HG03354 (cell line): ENCODE measurements around the gene APOBEC3B.
A peak's percentile ranks its signal among the peaks of the same experiment; 100 is the strongest.
"Not testable (repeated sequence)": the region's sequence is repeated elsewhere in the genome, so short reads cannot be mapped to it uniquely, and the experiment has no call there.

Source experiments
- ATAC-seq: cut with Tn5 transposase; IDR thresholded peaks from one replicate; pipeline ENCODE4 v1.9.1; 2021; ENCODE audit warnings: mild to moderate bottlenecking; ENCODE audit not compliant: unreplicated experiment, poor library complexity, severe bottlenecking

APOBEC3B gene

DNA sequence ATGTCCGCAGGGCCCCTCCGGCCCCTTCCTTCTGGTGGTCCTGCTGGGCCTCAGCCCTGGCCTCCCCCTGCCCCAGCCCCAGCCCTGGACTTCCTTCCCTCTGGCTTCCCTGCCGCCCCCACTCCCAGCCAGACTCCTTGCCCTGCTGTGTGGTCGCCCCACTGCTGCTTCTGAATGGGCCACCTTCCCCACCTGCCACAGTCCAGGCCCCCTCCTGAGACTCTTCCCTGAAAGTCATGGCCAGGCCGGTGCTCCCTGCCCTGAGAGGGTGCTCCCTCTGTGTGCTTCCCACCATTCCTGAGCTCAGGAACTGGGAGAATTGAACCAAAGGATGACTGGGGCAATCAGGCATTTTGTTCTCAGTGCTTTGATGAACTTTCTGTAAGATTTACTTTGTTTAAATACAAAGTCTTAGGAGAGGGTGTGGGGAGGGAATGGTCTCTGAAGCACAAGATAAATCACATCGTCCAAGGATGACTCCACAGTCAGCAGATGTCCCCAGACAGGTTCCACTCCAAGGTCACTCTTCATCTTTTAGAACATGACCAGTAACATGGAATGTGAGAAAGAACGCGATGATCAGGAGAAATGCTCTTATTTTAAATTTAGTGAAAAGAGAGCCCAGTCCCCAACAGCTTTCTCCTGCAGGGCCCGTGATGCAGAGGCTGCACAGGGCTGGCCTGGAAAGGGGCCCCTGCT lies 39.6 kb downstream of the APOBEC3B start:
- ATAC-seq, result no peak

DNA sequence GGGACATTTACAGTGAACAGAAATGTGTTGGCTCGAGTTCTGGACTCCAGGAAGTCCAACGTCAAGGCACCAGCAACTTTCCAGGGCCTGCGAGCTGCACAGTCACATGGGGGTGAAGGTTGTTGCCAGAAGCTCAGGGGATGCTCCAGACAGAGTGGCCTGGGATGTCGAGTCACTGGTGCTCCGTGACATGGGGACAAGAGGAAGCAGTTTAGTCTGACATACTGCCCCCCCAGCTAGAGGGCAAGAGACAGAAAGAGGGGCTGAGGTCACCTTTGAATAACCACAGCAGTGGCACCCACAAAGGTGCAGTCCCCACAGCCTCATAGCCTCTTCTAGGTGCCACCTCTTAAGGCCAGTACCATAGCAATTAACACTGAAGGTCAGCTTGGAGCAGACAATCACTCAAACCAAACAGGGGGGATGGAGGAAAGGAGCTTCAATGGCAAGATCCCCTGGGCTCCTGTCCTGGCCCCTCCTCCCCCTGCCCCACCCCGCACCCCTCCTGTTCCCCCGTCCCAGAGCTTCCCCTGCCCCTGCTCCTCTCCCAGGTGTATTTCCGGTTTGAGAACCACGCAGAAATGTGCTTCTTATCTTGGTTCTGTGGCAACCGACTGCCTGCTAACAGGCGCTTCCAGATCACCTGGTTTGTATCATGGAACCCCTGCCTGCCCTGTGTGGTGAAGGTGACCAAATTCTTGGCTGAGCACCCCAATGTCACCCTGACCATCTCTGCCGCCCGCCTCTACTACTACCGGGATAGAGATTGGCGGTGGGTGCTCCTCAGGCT lies 42.6 kb downstream of the APOBEC3B start:
- no peak for ATAC-seq

DNA sequence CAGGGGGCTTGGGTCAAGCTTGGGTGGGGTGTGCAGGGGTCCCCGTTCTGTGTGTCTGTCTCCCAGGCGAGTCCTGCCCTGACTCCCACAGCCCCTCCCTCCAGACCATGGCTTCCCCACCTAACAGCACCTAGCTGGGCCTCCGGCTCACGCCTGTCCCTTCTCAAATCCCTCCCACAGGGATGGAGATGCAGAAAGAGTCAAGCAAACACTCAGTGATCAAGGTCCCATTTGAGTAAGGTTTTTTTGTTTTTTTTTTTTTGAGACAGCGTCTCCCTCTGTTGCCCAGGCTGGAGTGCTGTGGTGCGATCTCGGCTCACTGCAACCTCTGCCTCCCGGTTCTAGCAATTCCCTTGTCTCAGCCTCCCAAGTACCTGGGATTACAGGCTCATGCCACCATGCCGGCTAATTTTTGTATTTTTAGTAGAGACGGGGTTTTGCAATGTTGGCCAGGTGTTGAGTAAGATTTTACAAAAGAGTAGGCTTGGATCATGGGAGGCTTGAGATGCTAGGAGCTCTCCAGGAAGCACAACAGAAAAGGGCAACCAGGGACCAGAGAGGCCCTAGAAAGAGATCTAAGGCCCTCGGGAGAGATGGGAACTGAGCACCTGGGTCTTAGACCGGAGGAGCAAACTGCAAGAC lies 44.5 kb downstream of the APOBEC3B start:
- no peak for ATAC-seq

DNA sequence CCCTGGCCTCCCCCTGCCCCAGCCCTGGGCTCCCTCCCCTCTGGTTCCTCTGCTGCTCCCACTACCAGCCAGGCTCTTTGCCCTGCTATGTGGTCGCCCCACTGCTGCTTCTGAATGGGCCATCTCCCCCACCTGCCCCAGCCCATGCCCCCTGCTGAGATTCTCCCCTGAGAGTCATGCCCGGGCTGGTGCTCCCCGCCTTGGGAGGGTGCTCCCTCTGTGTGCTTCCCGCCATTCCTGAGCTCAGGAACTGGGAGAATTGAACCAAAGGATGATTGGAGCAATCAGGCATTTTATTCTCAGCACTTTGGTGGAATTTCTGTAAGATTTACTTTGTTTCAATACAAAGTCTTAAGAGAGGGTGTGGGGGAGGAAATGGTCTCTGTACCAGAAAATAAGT lies 45.6 kb downstream of the APOBEC3B start:
- no peak for ATAC-seq

DNA sequence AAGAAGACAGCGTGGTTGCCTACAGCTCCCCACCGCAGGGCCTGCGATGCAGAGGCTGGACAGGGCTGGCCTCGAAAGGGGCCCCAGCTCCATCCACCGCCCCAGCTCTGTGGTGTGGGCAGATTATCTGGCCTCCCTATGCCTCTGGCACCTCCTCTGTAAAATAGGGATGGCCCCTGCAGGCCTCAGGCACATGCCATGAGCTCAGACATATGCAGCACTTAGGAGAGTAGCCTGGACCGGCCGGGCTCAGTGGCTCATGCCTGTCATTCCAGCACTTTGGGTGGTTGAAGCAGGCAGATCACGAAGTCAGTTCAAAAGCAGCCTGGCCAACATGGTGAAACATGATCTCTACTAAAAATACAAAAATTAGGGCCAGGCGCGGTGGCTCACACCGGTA lies 46.1 kb downstream of the APOBEC3B start:
- ATAC-seq, result no peak

DNA sequence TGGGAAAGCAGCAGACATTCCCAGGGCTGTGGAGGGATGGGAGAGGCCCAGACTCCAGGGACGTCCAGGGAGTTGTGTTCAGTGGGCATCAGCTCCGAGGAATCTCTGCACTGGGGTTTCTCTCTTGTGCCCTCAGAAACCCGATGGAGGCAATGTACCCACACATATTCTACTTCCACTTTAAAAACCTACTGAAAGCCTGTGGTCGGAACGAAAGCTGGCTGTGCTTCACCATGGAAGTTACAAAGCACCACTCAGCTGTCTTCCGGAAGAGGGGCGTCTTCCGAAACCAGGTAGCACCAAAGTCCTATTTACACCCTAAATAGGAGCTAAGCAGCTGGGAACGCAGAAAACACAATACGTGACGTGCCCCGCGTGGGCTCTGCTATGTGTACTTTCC lies 47.1 kb downstream of the APOBEC3B start:
- no peak for ATAC-seq

DNA sequence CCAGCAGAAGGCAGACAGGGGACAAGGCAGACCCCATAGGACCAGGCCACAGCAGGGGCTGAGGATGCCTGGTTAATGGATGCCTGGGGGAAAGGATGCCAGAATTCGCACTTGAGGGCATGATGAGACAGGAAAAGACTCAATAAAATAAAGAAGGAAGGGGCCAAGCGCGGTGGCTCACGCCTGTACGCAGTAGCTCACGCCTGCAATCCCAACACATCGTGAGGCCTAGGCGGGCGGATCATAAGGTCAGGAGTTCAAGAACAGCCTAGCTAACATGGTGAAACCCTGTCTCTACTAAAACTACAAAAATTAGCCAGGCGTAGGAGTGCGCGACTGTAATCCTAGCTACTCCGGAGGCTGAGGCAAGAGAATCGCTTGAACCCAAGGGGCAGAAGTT lies 48.6 kb downstream of the APOBEC3B start:
- no peak for ATAC-seq

DNA sequence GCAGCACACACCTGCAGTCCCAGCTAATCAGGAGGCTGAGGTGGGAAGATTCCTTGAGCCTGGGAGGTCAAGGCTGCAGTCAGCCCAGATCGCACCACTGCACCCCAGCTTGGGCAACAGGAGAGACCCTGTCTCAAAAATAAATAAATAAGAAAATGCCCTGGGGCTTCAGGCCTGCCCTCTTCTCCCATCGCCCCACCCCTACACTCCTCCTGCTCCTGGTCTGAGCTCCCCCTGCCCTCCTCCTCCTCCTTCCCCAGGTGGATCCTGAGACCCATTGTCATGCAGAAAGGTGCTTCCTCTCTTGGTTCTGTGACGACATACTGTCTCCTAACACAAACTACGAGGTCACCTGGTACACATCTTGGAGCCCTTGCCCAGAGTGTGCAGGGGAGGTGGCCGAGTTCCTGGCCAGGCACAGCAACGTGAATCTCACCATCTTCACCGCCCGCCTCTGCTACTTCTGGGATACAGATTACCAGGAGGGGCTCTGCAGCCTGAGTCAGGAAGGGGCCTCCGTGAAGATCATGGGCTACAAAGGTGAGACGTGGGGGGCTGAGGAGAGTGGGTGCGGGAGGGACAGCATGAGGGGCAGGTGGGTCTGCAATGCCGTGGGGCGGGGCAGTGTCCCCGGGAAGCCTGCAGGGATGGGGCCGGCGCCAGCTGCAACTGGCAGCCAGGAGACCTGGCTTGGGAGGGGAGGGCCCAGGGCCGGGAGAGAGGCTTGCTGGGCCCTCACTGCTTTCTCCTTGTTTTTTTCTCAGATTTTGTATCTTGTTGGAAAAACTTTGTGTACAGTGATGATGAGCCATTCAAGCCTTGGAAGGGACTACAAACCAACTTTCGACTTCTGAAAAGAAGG lies 49.5 kb downstream of the APOBEC3B start:
- ATAC-seq, result not testable (repeated sequence)

DNA sequence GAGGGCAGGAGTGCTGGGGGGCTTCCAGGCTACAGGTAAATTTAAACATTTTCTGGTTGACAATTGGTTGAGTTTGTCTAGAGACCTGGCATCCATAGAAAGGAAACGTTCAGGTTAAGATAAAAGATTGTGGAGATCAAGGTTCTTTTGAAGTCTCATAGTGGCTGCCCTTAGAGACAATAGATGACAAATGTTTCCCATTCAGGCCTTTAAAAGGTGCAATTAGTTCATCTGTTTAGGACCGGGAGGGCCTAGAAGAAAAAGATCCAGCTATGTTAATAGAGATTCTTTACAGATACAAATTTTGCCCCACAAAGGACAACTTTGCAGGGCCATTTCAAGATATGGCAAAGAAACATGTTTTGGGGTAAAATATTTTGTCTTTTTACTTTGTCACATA lies 54.9 kb downstream of the APOBEC3B start:
- ATAC-seq, result not testable (repeated sequence)

DNA sequence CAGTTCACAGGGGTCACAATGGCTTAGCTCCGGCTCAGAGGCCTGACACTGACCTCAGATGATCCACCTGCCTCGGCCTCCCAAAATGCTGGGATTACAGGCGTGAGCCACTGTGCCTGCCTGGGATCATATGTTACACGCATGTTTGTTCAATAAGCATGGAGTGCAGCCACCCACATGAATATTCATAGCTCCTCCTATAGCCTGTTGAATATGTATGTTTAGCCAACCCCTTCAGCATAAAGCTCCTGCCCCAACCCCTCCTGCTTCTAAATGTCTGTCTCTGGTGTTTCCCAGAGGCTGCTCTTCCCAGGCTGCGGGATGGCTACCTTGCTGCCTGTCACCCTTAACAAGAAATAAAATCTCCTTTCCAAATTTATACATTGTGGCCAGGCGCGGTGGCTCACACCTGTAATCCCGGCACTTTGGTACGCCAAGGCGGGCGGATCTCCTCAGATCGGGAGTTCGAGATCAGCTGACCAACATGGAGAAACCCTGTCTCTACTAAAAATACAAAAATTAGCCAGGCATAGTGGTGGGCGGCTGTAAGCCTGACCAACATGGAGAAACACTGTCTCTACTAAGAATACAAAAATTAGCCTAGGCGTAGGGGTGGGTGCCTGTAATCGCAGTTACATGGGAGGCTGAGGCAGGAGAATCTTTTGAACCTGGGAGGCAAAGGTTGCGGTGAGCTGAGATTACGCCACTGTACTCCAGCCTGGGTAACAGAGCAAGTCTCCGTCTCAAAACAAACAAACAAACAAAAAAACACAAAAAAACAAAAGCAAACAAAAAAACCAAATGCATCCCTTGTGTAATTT lies 57.4 kb downstream of the APOBEC3B start:
- ATAC-seq, result no peak

DNA sequence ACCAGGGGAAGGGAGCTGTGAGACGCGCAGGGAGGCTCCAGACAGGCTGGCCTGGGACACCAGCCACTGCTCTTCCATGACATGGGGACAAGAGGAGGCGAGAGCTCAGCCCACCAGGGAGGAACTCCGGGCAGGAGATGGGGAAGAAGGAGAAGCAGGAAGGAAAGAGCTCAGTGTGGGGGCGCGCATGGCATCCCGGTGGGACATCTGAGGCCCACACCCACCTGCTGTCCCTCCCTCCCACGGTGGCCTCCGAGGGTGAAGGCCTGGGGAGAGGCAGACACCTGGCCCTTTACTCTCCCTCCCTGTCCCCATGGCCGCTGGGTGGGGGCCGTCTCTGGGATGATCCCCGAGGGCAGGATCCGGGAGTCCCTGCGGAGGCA lies 58.0 kb downstream of the APOBEC3B start:
- not testable (repeated sequence) for ATAC-seq

DNA sequence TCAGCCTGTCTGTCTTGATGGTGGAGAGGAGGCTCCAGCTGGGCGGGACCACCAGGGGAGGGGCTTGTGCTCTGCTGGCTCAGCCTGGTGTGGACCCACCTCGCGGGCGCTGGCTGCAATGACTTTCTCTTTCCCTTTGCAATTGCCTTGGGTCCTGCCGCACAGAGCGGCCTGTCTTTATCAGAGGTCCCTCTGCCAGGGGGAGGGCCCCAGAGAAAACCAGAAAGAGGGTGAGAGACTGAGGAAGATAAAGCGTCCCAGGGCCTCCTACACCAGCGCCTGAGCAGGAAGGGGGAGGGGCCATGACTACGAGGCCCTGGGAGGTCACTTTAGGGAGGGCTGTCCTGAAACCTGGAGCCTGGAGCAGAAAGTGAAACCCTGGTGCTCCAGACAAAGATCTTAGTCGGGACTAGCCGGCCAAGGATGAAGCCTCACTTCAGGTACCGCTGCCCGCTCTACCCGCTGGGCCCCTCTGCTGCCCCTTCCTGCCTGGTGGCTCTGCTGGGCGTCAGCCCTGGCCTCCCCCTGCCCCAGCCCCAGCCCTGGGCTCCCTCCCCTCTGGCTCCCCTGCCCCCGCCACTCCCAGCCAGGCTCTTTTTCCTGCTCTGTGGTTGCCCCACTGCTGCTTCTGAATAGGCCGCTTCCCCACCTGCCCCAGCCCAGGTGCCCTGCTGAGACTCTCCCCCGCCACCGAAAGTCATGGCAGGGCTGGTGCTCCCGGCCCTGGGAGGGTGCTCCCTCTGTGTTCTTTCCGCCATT lies 58.6 kb downstream of the APOBEC3B start, which contains the start of gene APOBEC3F:
APOBEC3F (plus strand) TSS at position 327 of the 759 bp plus-strand sequence; CDS start at position 424, 97 bp downstream.
- peak; percentile 90 for ATAC-seq

DNA sequence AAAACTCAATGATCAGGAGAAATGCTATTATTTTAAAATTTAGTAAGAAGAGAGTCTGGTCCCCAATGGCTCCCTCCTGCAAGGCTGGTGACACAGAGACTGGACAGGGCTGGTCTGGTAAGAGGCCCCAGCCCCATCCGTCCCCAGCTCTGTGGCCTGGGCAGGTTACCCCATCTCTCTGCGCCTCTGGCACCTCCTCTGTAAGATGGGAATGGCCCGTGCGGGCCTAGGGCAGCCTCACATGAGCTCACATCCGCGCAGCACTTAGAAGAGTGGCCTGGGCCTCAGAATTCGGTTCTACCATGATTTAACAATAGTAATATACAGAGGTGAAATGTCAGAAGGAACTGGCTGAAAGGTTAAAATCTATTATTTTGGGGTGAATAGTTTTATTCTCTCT lies 59.8 kb downstream of the APOBEC3B start:
- no peak for ATAC-seq
